WTC11 (cell line): Measurements from ENCODE around the gene SBK3.
"Not testable (repeated sequence)": the region's sequence is repeated elsewhere in the genome, so short reads cannot be mapped to it uniquely, and the experiment has no call there.

Experiments
- JUN ChIP-seq: sonication (generic); formaldehyde crosslinking; IDR thresholded peaks from 2 replicates; pipeline ENCODE4 v1.8.0; 2023; ENCODE audit warnings: mild to moderate bottlenecking, missing genetic modification reagents
- NFE2L1 ChIP-seq: sonication (generic); formaldehyde crosslinking; IDR thresholded peaks from 2 replicates; pipeline ENCODE4 v1.8.1; 2023; ENCODE audit warnings: missing genetic modification reagents
- TF ChIP-seq, protein P1 (sequence below): fragments of 200-600 bp; IDR thresholded peaks from 2 replicates; pipeline ENCODE4 v1.8.0; 2022; ENCODE audit warnings: antibody characterized with exemption

GRCh38 chr19:55569477-55569876, 24.1 kb upstream of the SBK3 start:
- TF ChIP-seq, protein P1, sequence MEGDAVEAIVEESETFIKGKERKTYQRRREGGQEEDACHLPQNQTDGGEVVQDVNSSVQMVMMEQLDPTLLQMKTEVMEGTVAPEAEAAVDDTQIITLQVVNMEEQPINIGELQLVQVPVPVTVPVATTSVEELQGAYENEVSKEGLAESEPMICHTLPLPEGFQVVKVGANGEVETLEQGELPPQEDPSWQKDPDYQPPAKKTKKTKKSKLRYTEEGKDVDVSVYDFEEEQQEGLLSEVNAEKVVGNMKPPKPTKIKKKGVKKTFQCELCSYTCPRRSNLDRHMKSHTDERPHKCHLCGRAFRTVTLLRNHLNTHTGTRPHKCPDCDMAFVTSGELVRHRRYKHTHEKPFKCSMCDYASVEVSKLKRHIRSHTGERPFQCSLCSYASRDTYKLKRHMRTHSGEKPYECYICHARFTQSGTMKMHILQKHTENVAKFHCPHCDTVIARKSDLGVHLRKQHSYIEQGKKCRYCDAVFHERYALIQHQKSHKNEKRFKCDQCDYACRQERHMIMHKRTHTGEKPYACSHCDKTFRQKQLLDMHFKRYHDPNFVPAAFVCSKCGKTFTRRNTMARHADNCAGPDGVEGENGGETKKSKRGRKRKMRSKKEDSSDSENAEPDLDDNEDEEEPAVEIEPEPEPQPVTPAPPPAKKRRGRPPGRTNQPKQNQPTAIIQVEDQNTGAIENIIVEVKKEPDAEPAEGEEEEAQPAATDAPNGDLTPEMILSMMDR, result not testable (repeated sequence)
- TF ChIP-seq NFE2L1, JUN (CRISPR knock-in tag): not testable (repeated sequence)
